Measurements from ENCODE around the gene ZNF490. TPM values are rescaled to one million over a fixed set of nuclear protein-coding genes. Genes with fewer than 3 reads are reported as not detected.

ZNF490 gene
- total and polyA plus RNA-seq, 11 donors, result 0.91 to 8.9 (median 5.2) TPM

DNA sequence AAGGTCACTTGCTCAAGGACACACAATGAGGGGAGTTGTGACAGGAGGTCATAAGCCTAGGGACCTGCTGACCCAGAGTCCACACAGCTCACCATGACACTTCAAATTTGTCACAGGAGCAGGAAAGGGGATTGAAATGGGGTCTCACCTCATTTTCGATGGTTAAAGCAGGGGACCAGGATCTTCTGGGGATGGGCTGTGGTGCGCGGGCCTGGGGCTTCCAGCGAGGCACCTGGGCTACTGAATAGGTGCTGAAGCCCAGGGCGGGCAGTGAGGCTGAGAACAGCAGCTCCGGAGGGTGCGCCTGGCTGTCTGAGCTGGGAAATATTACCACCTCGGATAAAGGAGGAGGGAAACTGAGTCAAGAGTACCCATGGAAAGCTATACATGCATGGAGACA, 44.9 kb upstream of the ZNF490 start:
- no peaks in the 10 kb centered on the region for H3K9me3 ChIP-seq
- ATAC-seq, result no peak
- TF ChIP-seq POLR2A (IDR thresholded peaks at IDR 0.05) (no peak), CTCF (IDR thresholded peaks at IDR 0.05) (no peak)
- H3K27me3 ChIP-seq, result no peaks in the 10 kb centered on the region
- WGBS, 4 donors, result 94 to 97% (median 97%) methylated on average over 8 of the region's 8 CpGs
- intact Hi-C loops (cut with DNase I), result no loop called here
- peaks cover 0 to 86% (median 47%) of the 10 kb centered on the region in 9 donors for H3K36me3 ChIP-seq
- no peak overlapping the region for H3K27ac ChIP-seq
- H3K4me1 ChIP-seq, result no peaks in the 10 kb centered on the region
- no peak overlapping the region for H3K4me3 ChIP-seq
- DNase-seq, result no peak

DNA sequence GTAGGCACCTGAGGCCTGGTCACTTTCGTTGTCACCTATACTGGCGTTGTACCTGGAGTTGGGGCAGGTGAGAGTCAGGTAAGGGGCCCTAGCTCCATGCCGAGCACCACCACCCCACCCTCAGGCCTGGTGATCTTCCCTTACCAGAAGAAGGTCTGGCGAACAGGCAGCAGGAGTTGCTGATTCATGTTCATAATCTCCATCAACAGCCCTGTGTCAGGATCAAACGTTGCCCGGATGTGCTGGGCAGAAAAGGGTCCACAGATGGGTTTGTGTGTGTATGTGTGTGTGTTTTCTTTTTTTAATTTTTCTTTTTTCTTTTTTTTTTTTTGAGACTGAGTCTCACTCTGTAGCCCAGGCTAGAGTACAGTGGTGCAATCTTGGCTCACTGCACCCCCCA, 41.6 kb upstream of the ZNF490 start:
- no peak overlapping the region for H3K27ac ChIP-seq
- TF ChIP-seq CTCF (IDR thresholded peaks at IDR 0.05) (no peak), POLR2A (IDR thresholded peaks at IDR 0.05) (no peak)
- no peak for ATAC-seq
- peaks cover 3 to 18% (median 10%) of the 10 kb centered on the region in 12 donors for H3K4me1 ChIP-seq
- H3K4me3 ChIP-seq, result no peak overlapping the region
- H3K27me3 ChIP-seq, result no peaks in the 10 kb centered on the region
- no peak for DNase-seq
- H3K9me3 ChIP-seq, result no peaks in the 10 kb centered on the region
- intact Hi-C loops (cut with DNase I), result no loop called here
- peaks cover 0 to 54% (median 27%) of the 10 kb centered on the region in 9 donors for H3K36me3 ChIP-seq
- WGBS, 4 donors, result 93 to 96% (median 95%) methylated on average over 5 to 6 of the region's 6 CpGs

DNA sequence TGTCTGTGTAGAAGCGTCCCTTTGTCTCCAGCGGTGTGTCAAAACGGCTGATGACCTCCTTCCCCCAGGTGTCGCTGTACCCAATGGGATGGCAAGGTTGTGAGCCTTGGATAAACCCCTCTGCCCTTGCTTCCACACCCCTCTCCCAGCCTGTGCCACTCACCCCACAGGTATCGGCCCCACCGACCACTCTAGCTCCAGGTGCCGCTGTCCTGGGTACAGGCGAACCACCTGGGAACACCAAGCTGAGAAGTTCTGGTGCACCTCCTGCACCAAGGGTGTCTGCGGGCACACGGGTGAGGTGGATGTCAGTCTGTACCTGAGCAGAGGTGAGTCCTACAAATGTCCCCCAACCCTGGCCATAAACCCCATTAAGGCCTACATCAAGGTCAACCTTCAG, 39.3 kb upstream of the ZNF490 start:
- Histone ChIP-seq H3K4me1 (peaks cover 3 to 18% (median 10%) of the 10 kb centered on the region in 12 donors), H3K27me3 (no peaks in the 10 kb centered on the region), H3K27ac (no peak overlapping the region), H3K9me3 (no peaks in the 10 kb centered on the region), H3K4me3 (no peak overlapping the region), H3K36me3 (peaks cover 0 to 32% (median 9%) of the 10 kb centered on the region in 9 donors)
- 96 to 98% (median 96%) methylated on average over 10 of the region's 10 CpGs for WGBS, 4 donors
- ATAC-seq, result no peak
- intact Hi-C loops (cut with DNase I), result no loop called here
- DNase-seq, result no peak
- no peak for TF ChIP-seq POLR2A (IDR thresholded peaks at IDR 0.05)
- no peak for TF ChIP-seq CTCF (IDR thresholded peaks at IDR 0.05)

DNA sequence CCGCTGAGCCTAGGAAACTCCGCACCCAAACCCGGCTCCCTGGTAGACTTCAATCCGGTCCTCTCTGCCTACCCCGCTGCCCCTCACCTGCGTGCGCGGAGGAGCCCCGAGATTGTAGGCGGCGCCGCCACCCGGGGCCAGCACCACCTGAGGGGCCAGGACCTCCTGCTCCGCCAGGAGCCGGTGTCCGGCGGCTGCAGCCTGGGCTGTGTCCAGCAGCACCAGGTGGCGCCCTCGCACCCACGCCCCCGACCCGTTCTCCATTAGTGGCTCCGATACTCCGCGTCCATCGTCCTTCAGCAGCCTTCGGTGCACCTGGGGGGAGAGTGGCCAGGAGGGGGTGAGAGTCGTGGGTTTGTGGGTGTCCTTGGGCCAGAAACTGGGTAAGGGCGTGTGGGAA, 37.5 kb upstream of the ZNF490 start:
- ATAC-seq, result peak in 3 of 4 donors; percentile 49 to 59 (median 57)
- Histone ChIP-seq H3K9me3 (no peaks in the 10 kb centered on the region), H3K27ac (no peak overlapping the region), H3K36me3 (peaks cover 0 to 23% (median 0%) of the 10 kb centered on the region in 9 donors), H3K4me1 (peaks cover 3 to 18% (median 10%) of the 10 kb centered on the region in 12 donors), H3K4me3 (peak overlapping the region in 11 of 12 donors; percentile 5 to 44 (median 37)), H3K27me3 (no peaks in the 10 kb centered on the region)
- 10 to 18% (median 15%) methylated on average over 15 to 29 of the region's 29 CpGs for WGBS, 4 donors
- no peak for DNase-seq
- TF ChIP-seq CTCF (IDR thresholded peaks at IDR 0.05) (peak in 9 of 12 donors; percentile 13 to 47 (median 20)), POLR2A (IDR thresholded peaks at IDR 0.05) (no peak)
- intact Hi-C loops (cut with DNase I), result no loop called here
